HepG2 (cell line): ENCODE data around the gene RING1. TPM values are rescaled to one million over a fixed set of nuclear protein-coding genes. Genes with fewer than 3 reads are reported as not detected.

Source experiments
- CHD4 ChIP-seq: fragments of 200-600 bp; sonication (generic); IDR thresholded peaks from 2 replicates; pipeline ENCODE4 v1.7.0; 2017; ENCODE audit warnings: mild to moderate bottlenecking, low read length, borderline replicate concordance
- FOXC1 ChIP-seq: sonication (generic); formaldehyde crosslinking; IDR thresholded peaks from 2 replicates; pipeline ENCODE4 v1.8.0; 2022; ENCODE audit warnings: mild to moderate bottlenecking, missing genetic modification reagents, borderline replicate concordance
- GLI4 ChIP-seq: sonication (generic); formaldehyde crosslinking; IDR thresholded peaks from 2 replicates; pipeline ENCODE4 v1.5.1; 2020; ENCODE audit warnings: missing genetic modification reagents, mild to moderate bottlenecking, moderate library complexity, borderline replicate concordance
- HNF1B ChIP-seq: sonication (generic); formaldehyde crosslinking; IDR thresholded peaks from 2 replicates; pipeline ENCODE4 v1.5.1; 2020; ENCODE audit warnings: mild to moderate bottlenecking, moderate library complexity, missing genetic modification reagents
- IKZF4 ChIP-seq: sonication (generic); formaldehyde crosslinking; IDR thresholded peaks from 2 replicates; pipeline ENCODE4 v1.5.1; 2020; ENCODE audit warnings: borderline replicate concordance, mild to moderate bottlenecking, low read depth, missing genetic modification reagents; ENCODE audit errors: not compliant biosample characterization
- KLF12 ChIP-seq: sonication (generic); formaldehyde crosslinking; IDR thresholded peaks from 2 replicates; pipeline ENCODE4 v1.4.0; 2020; ENCODE audit warnings: missing genetic modification reagents, borderline replicate concordance
- MTA3 ChIP-seq: sonication (generic); formaldehyde crosslinking; IDR thresholded peaks from 2 replicates; pipeline ENCODE4 v1.4.0; 2020; ENCODE audit warnings: missing genetic modification reagents
- NCOA2 ChIP-seq: sonication (generic); formaldehyde crosslinking; IDR thresholded peaks from 2 replicates; pipeline ENCODE4 v1.8.0; 2022; ENCODE audit warnings: inconsistent platforms
- NFATC3 ChIP-seq: sonication (generic); formaldehyde crosslinking; IDR thresholded peaks from 2 replicates; pipeline ENCODE4 v1.5.1; 2020; ENCODE audit warnings: mild to moderate bottlenecking, missing genetic modification reagents
- NFE2 ChIP-seq: sonication (generic); formaldehyde crosslinking; IDR thresholded peaks from 2 replicates; pipeline ENCODE4 v1.4.0; 2020; ENCODE audit warnings: missing genetic modification reagents
- RBM39 ChIP-seq: fragments of 200-400 bp; formaldehyde crosslinking; IDR thresholded peaks from one replicate; pipeline ENCODE4 v1.6.1; 2018; ENCODE audit warnings: antibody characterized with exemption, mild to moderate bottlenecking, low read depth, low read length; ENCODE audit not compliant: poor library complexity, severe bottlenecking
- RNF219 ChIP-seq: sonication (generic); formaldehyde crosslinking; IDR thresholded peaks from 2 replicates; pipeline ENCODE4 v1.5.0; 2020; ENCODE audit warnings: mild to moderate bottlenecking, missing genetic modification reagents
- SOX13 ChIP-seq, 3 experiments: fragments of 450-650 bp in 1 of 3; sonication (generic) in 1 of 3; formaldehyde crosslinking in 1 of 3; IDR thresholded peaks in 2 of 3; conservative IDR thresholded peaks in 1 of 3; 2 replicates each; pipeline versions ENCODE4 v1.5.0 to v1.6.1; 2016 to 2020; ENCODE audit warnings: antibody characterized with exemption in 1 of 3, mild to moderate bottlenecking in 1 of 3, missing compliant biosample characterization in 1 of 3, missing genetic modification reagents in 1 of 3, moderate library complexity in 1 of 3
- ZC3H13 ChIP-seq: sonication (generic); formaldehyde crosslinking; IDR thresholded peaks from 2 replicates; pipeline ENCODE4 v1.8.1; 2023; ENCODE audit warnings: mild to moderate bottlenecking, missing genetic modification reagents, moderate library complexity
- ZNF256 ChIP-seq: sonication (generic); formaldehyde crosslinking; conservative IDR thresholded peaks from 2 replicates; pipeline ENCODE4 v1.4.0; 2020; ENCODE audit warnings: missing genetic modification reagents
- polyA plus RNA-seq, 8 experiments: library from polyadenylated mRNA; depleted of rRNA in 3 of 8; stranded (reverse) in 7 of 8; unstranded in 1 of 8; fragments of >200 nt; fragmentation: Illumina TruSeq in 4 of 8; extraction: Trizol in 4 of 8; gene quantifications; 2 replicates each; pipeline versions ENCODE4 v1.2.1 to v1.2.3, GENCODE V29; 2011 to 2016; ENCODE audit warnings: low read depth in 4 of 8, missing spikeins in 1 of 8, mixed read lengths in 1 of 8; ENCODE audit not compliant: insufficient read depth in 1 of 8
- total RNA-seq, 5 experiments: library from RNA; depleted of rRNA; stranded (reverse); fragments of >200 nt; fragmentation: Illumina TruSeq; extraction: Trizol; gene quantifications; 2 replicates each; pipeline ENCODE4 v1.2.3, GENCODE V29; 2016; ENCODE audit warnings: low read depth in 1 of 5

Gene RING1
- total and polyA plus RNA-seq, 2 of the 13 experiments (the other 11 are each of a cell fraction or from before 2014, with no cell fraction given) = 23.9 to 33.6 TPM

DNA sequence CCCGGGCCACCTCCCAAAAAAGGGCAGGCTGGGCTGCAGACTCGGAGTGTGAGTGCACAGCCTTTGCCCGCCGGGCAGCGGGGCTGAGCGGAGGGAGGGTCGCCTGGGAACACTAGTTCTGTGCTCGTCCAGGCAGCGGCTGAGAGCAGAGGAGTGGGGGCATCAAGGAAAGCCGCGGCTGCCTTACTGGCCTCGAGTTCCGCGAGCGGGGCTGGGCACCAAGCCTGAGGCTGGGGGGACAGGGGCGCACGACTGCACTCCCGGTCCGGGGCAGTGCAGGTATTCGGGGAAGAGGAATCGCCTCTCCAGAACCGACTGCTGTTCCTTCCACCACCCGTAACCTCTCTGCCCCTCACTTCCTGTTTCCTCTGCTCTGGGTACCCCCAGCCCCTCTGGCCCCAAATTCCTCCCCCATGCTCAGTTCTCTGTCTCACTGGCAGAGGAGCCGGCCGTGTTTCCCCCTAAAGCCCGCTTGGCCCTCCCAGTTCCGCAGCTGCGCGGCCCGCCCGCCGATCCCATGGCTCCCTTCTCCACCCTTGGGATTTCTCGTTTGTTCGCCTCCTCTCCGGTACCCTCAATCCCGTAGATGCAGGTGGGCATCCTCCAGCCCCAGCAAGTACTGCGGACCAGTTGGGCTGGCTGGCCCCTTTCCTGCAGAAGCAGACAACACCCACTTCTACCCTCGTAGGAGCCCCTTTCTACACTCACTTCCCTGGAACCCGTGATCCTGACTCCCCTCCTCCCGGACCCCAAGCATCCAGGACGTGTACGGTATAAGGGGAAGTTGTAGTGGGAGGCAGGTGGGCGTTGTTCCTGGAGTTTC, 5.1 kb downstream of the RING1 start (continued):
- no peak for TF ChIP-seq RNF219
- TF ChIP-seq HNF1B = no peak
- TF ChIP-seq RBM39 = no peak
- no peak for TF ChIP-seq NFE2
- TF ChIP-seq CHD4 = no peak
- TF ChIP-seq MTA3 = no peak
- TF ChIP-seq FOXC1 = no peak
- peak; percentile 65; the same call in 1 of the 2 replicates for TF ChIP-seq ZC3H13 (CRISPR knock-in tag)
- no peak for TF ChIP-seq ZNF256 (CRISPR knock-in tag)
- TF ChIP-seq SOX13 (IDR thresholded peaks at IDR 0.05) = no peak
- 0 out of 4 replicates have a peak, but pooled peaks of 1 of the 2 experiments have one; percentile 21 for TF ChIP-seq SOX13 (CRISPR knock-in tag; conservative IDR thresholded peaks at IDR 0.05 in 1 of 2, IDR thresholded peaks at IDR 0.05 in 1 of 2)
- TF ChIP-seq GLI4 = no peak
- 0 out of 2 replicates have a peak, but pooled peaks have one; percentile 42 for TF ChIP-seq KLF12 (CRISPR knock-in tag)
- TF ChIP-seq NCOA2 = peak; percentile 11; the same call in 1 of the 2 replicates
- 0 out of 2 replicates have a peak, but pooled peaks have one; percentile 36 for TF ChIP-seq NFATC3
- no peak for TF ChIP-seq IKZF4 (CRISPR knock-in tag)
